HepG2 (cell line): ENCODE results near the gene PPA2. TPM values are rescaled to one million over a fixed set of nuclear protein-coding genes. Genes with fewer than 3 reads are reported as not detected.

ENCODE experiments used
- BORCS8-MEF2B ChIP-seq: sonication (generic); formaldehyde crosslinking; IDR thresholded peaks from 2 replicates; pipeline ENCODE4 v1.8.0; 2022; ENCODE audit warnings: mild to moderate bottlenecking, missing genetic modification reagents
- FLYWCH1 ChIP-seq: sonication (generic); formaldehyde crosslinking; IDR thresholded peaks from 2 replicates; pipeline ENCODE4 v1.8.1; 2023; ENCODE audit warnings: mild to moderate bottlenecking, missing genetic modification reagents
- IKZF1 ChIP-seq: fragments of 450-650 bp; IDR thresholded peaks from 2 replicates; pipeline ENCODE4 v1.7.1; 2016
- IRF2 ChIP-seq: IDR thresholded peaks from 2 replicates; pipeline ENCODE4 v1.6.1; 2018; ENCODE audit warnings: missing genetic modification reagents, missing compliant biosample characterization
- JDP2 ChIP-seq: sonication (generic); formaldehyde crosslinking; IDR thresholded peaks from 2 replicates; pipeline ENCODE4 v1.8.1; 2022; ENCODE audit warnings: missing genetic modification reagents, borderline replicate concordance
- MAFG ChIP-seq: sonication (generic); formaldehyde crosslinking; IDR thresholded peaks from 2 replicates; pipeline ENCODE4 v1.5.1; 2020; ENCODE audit warnings: mild to moderate bottlenecking, missing genetic modification reagents
- MED1 ChIP-seq: sonication (generic); formaldehyde crosslinking; IDR thresholded peaks from 2 replicates; pipeline ENCODE4 v1.4.0; 2020; ENCODE audit warnings: missing genetic modification reagents
- RARA ChIP-seq: IDR thresholded peaks from 2 replicates; pipeline ENCODE4 v1.6.1; 2016; ENCODE audit warnings: missing genetic modification reagents, missing compliant biosample characterization
- SIX1 ChIP-seq: sonication (generic); formaldehyde crosslinking; IDR thresholded peaks from 2 replicates; pipeline ENCODE4 v1.4.0; 2020; ENCODE audit warnings: missing genetic modification reagents, borderline replicate concordance
- ZBTB3 ChIP-seq: sonication (generic); formaldehyde crosslinking; IDR thresholded peaks from 2 replicates; pipeline ENCODE4 v1.4.0; 2020; ENCODE audit warnings: low read depth, mild to moderate bottlenecking, moderate library complexity, missing genetic modification reagents, borderline replicate concordance
- ZBTB34 ChIP-seq: sonication (generic); formaldehyde crosslinking; IDR thresholded peaks from 2 replicates; pipeline ENCODE4 v1.8.0; 2022; ENCODE audit warnings: mild to moderate bottlenecking, missing genetic modification reagents
- ZBTB7A ChIP-seq: sonication (generic); formaldehyde crosslinking; IDR thresholded peaks from 2 replicates; pipeline ENCODE4 v1.8.0; 2022; ENCODE audit warnings: mild to moderate bottlenecking, missing genetic modification reagents
- ZNF24 ChIP-seq: fragments of 450-650 bp; IDR thresholded peaks from 2 replicates; pipeline ENCODE4 v1.6.1; 2017; ENCODE audit warnings: antibody characterized with exemption, mild to moderate bottlenecking
- ZNF275 ChIP-seq: sonication (generic); formaldehyde crosslinking; IDR thresholded peaks from 2 replicates; pipeline ENCODE4 v1.8.0; 2022; ENCODE audit warnings: missing genetic modification reagents, mild to moderate bottlenecking, inconsistent platforms, borderline replicate concordance
- ZNF33A ChIP-seq: sonication (generic); formaldehyde crosslinking; IDR thresholded peaks from 2 replicates; pipeline ENCODE4 v1.5.1; 2020; ENCODE audit warnings: missing genetic modification reagents, mild to moderate bottlenecking, moderate library complexity, borderline replicate concordance
- ZNF451 ChIP-seq: sonication (generic); formaldehyde crosslinking; IDR thresholded peaks from 2 replicates; pipeline ENCODE4 v1.5.0; 2020; ENCODE audit warnings: mild to moderate bottlenecking, missing genetic modification reagents
- ZNF569 ChIP-seq: sonication (generic); formaldehyde crosslinking; IDR thresholded peaks from 2 replicates; pipeline ENCODE4 v1.5.0; 2020; ENCODE audit warnings: mild to moderate bottlenecking, missing genetic modification reagents, moderate library complexity, borderline replicate concordance
- ZNF577 ChIP-seq: sonication (generic); formaldehyde crosslinking; IDR thresholded peaks from 2 replicates; pipeline ENCODE4 v1.4.0; 2020; ENCODE audit warnings: mild to moderate bottlenecking, low read depth, missing genetic modification reagents, borderline replicate concordance
- ZNF598 ChIP-seq: sonication (generic); formaldehyde crosslinking; IDR thresholded peaks from 2 replicates; pipeline ENCODE4 v1.5.1; 2020; ENCODE audit warnings: mild to moderate bottlenecking, missing genetic modification reagents, borderline replicate concordance
- ZNF607 ChIP-seq: sonication (generic); formaldehyde crosslinking; IDR thresholded peaks from 2 replicates; pipeline ENCODE4 v1.5.1; 2020; ENCODE audit warnings: missing genetic modification reagents, mild to moderate bottlenecking, borderline replicate concordance
- ZNF629 ChIP-seq: sonication (generic); formaldehyde crosslinking; conservative IDR thresholded peaks from 2 replicates; pipeline ENCODE4 v1.5.0; 2020; ENCODE audit warnings: missing genetic modification reagents
- ZSCAN20 ChIP-seq: sonication (generic); formaldehyde crosslinking; IDR thresholded peaks from 2 replicates; pipeline ENCODE4 v1.4.0; 2020; ENCODE audit warnings: missing genetic modification reagents, mild to moderate bottlenecking, borderline replicate concordance
- polyA plus RNA-seq, 8 experiments: library from polyadenylated mRNA; depleted of rRNA in 3 of 8; stranded (reverse) in 7 of 8; unstranded in 1 of 8; fragments of >200 nt; fragmentation: Illumina TruSeq in 4 of 8; extraction: Trizol in 4 of 8; gene quantifications; 2 replicates each; pipeline versions ENCODE4 v1.2.1 to v1.2.3, GENCODE V29; 2011 to 2016; ENCODE audit warnings: low read depth in 4 of 8, missing spikeins in 1 of 8, mixed read lengths in 1 of 8; ENCODE audit not compliant: insufficient read depth in 1 of 8
- total RNA-seq, 5 experiments: library from RNA; depleted of rRNA; stranded (reverse); fragments of >200 nt; fragmentation: Illumina TruSeq; extraction: Trizol; gene quantifications; 2 replicates each; pipeline ENCODE4 v1.2.3, GENCODE V29; 2016; ENCODE audit warnings: low read depth in 1 of 5
- TF ChIP-seq, protein P1 (sequence below), 2 experiments: sonication (generic) in 1 of 2; formaldehyde crosslinking in 1 of 2; IDR thresholded peaks; 2 replicates each; pipeline versions ENCODE4 v1.4.0 to v1.6.1; 2018 to 2020; ENCODE audit warnings: missing genetic modification reagents in 2 of 2, borderline replicate concordance in 1 of 2, low read depth in 1 of 2, mild to moderate bottlenecking in 1 of 2, missing biosample characterization in 1 of 2
- TF ChIP-seq, protein P2 (sequence below): sonication (generic); formaldehyde crosslinking; IDR thresholded peaks from 2 replicates; pipeline ENCODE4 v1.5.0; 2020; ENCODE audit warnings: missing genetic modification reagents

The PPA2 gene
- total and polyA plus RNA-seq, 2 of the 13 experiments (the other 11 are each of a cell fraction or from before 2014, with no cell fraction given), result 44.2 to 70.6 TPM

DNA sequence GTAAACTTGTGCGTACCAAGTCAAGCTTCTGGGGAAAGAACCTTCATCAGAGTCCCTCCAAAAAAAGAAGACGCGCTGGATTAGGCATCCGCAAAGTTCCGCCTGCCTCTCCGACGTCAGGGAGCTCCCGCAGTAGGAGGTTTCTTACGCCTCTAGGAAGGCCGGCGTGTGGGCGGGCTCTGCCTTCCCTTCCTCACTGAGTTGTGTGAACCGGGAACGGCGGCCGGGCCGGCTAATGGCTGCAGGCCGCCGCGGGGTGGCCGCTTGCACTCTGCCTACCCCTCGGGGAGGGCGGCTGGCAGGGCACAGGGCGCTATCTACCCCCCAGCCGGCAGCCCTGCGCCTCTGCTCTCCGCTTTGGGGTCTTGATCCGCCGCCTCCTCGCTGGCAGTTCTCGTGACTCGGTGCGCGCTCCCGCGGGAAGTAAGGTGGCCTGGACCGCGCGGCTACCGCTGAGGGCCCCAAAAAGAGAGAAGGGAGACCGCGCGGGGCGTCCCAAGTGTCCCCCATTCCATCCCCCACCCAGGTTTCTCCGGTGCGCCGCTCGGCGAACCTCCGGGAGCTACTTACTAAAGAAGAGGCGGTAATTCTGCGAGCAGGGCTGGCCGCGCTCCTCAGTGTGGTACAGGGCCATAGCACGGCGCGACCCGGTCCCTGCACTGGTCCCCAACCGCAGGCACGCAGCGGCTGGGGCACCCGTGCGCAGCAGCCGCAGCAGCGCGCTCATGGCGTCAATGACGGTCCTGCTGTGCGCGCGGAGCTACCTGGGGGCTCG lies at the start of gene PPA2 (continued):
- TF ChIP-seq ZNF598 (peak; percentile 95), IKZF1 (no peak), FLYWCH1 (no peak), RARA (CRISPR knock-in tag) (peak; percentile 29; the same call in 1 of the 2 replicates), MAFG (CRISPR knock-in tag) (no peak), SIX1 (CRISPR knock-in tag) (no peak), ZNF607 (0 out of 2 replicates have a peak, but pooled peaks have one; percentile 56), ZNF275 (CRISPR knock-in tag) (peak; percentile 60; the same call in 1 of the 2 replicates), ZBTB34 (peak; percentile 60; the same call in 1 of the 2 replicates), ZNF24 (peak; percentile 60; the same call in 1 of the 2 replicates), MED1 (CRISPR knock-in tag) (peak; percentile 81), ZBTB7A (CRISPR knock-in tag) (no peak), ZNF629 (CRISPR knock-in tag) (0 out of 2 replicates have a peak, but pooled peaks have one; percentile 8), JDP2 (CRISPR knock-in tag) (no peak; the same call in 1 of the 2 replicates), ZNF451 (CRISPR knock-in tag) (peak; percentile 97), BORCS8-MEF2B (peak; percentile 66), ZNF569 (CRISPR knock-in tag) (no peak; the same call in 1 of the 2 replicates), ZNF33A (CRISPR knock-in tag) (0 out of 2 replicates have a peak, but pooled peaks have one; percentile 11), ZSCAN20 (peak; percentile 75; the same call in 1 of the 2 replicates), ZBTB3 (CRISPR knock-in tag) (0 out of 2 replicates have a peak, but pooled peaks have one; percentile 66), IRF2 (CRISPR knock-in tag) (peak; percentile 60), ZNF577 (CRISPR knock-in tag) (no peak)
- TF ChIP-seq, protein P1, sequence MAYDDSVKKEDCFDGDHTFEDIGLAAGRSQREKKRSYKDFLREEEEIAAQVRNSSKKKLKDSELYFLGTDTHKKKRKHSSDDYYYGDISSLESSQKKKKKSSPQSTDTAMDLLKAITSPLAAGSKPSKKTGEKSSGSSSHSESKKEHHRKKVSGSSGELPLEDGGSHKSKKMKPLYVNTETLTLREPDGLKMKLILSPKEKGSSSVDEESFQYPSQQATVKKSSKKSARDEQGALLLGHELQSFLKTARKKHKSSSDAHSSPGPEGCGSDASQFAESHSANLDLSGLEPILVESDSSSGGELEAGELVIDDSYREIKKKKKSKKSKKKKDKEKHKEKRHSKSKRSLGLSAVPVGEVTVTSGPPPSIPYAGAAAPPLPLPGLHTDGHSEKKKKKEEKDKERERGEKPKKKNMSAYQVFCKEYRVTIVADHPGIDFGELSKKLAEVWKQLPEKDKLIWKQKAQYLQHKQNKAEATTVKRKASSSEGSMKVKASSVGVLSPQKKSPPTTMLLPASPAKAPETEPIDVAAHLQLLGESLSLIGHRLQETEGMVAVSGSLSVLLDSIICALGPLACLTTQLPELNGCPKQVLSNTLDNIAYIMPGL (CRISPR knock-in tag; IDR thresholded peaks at IDR 0.05; ENCODE audit: borderline replicate concordance in 1 of 2, low read depth in 1 of 2), result peak; percentile 98 to 99
- TF ChIP-seq, protein P2, sequence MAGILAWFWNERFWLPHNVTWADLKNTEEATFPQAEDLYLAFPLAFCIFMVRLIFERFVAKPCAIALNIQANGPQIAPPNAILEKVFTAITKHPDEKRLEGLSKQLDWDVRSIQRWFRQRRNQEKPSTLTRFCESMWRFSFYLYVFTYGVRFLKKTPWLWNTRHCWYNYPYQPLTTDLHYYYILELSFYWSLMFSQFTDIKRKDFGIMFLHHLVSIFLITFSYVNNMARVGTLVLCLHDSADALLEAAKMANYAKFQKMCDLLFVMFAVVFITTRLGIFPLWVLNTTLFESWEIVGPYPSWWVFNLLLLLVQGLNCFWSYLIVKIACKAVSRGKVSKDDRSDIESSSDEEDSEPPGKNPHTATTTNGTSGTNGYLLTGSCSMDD (CRISPR knock-in tag), result no peak
